ENCODE results near the gene PRF1.

DNA sequence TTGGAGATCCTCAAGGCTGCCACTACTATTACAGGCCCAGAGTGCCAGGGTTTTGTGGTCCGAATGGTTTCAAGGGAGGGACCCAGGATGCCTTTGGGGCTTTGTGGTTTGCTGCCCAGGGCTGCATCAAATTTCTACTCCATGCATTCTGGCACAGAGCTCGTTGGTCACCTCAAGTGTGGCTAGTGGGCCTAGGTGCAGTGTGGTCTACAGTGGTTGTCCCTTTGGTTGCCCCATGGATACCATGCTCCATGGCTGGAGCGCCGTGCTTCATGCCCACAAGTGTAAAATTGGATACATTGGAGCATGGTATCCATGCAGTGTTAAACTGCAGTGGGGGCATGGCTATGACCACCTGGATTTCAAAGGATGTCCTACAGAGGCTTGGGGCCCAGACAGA lies 5.4 kb upstream of the PRF1 start:
- TF ChIP-seq, protein P1, sequence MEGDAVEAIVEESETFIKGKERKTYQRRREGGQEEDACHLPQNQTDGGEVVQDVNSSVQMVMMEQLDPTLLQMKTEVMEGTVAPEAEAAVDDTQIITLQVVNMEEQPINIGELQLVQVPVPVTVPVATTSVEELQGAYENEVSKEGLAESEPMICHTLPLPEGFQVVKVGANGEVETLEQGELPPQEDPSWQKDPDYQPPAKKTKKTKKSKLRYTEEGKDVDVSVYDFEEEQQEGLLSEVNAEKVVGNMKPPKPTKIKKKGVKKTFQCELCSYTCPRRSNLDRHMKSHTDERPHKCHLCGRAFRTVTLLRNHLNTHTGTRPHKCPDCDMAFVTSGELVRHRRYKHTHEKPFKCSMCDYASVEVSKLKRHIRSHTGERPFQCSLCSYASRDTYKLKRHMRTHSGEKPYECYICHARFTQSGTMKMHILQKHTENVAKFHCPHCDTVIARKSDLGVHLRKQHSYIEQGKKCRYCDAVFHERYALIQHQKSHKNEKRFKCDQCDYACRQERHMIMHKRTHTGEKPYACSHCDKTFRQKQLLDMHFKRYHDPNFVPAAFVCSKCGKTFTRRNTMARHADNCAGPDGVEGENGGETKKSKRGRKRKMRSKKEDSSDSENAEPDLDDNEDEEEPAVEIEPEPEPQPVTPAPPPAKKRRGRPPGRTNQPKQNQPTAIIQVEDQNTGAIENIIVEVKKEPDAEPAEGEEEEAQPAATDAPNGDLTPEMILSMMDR (conservative IDR thresholded peaks at IDR 0.05) = no peak
- no peak for TF ChIP-seq ZFX (IDR thresholded peaks at IDR 0.05)

Measured in C4-2B (cell line).